Measurements from ENCODE around the gene EFCAB8.

GRCh38 chr20:32861446-32861845, 2.7 kb downstream of the EFCAB8 start:
- TF ChIP-seq ZFP30 (CRISPR knock-in tag; IDR thresholded peaks at IDR 0.05) = no peak
- TF ChIP-seq PATZ1 (CRISPR knock-in tag; IDR thresholded peaks at IDR 0.05; ENCODE audit: borderline replicate concordance) = no peak
- TF ChIP-seq TCF4 (CRISPR knock-in tag; IDR thresholded peaks at IDR 0.05; ENCODE audit: borderline replicate concordance) = no peak
- TF ChIP-seq ZC3H10 (CRISPR knock-in tag; IDR thresholded peaks at IDR 0.05) = no peak
- TF ChIP-seq ISL1 (CRISPR knock-in tag; IDR thresholded peaks at IDR 0.05) = no peak
- no peak for TF ChIP-seq ARNTL (CRISPR knock-in tag; IDR thresholded peaks at IDR 0.05; ENCODE audit: borderline replicate concordance, low read depth)
- TF ChIP-seq OSR1 (CRISPR knock-in tag; IDR thresholded peaks at IDR 0.05) = no peak
- TF ChIP-seq GLIS3 (CRISPR knock-in tag; IDR thresholded peaks at IDR 0.05) = no peak
- no peak for TF ChIP-seq CSRNP3 (CRISPR knock-in tag; IDR thresholded peaks at IDR 0.05)

Measured in SK-N-SH treated with all-trans-retinoic acid at 6 μM for 48 hours (cell line).